K562 (cell line): ENCODE data around the gene CXXC4. TPM values are rescaled to one million over a fixed set of nuclear protein-coding genes. Genes with fewer than 3 reads are reported as not detected.

Experiments used
- ATAC-seq: fragments of 200-7000 bp; cut with Tn5 transposase; 3 replicates; pipeline ENCODE4 v1.9.1; 2020; ENCODE audit warnings: moderate library complexity
- BruUV-seq: library from RNA; stranded (reverse); fragments of 400-500 nt; replicated peaks from 2 replicates; lab custom pipeline; 2021; lab: Mats Ljungman, UMichigan
- CTCF ChIA-PET: fragments of 300-600 bp; formaldehyde crosslinking; extraction: SDS; loops from one replicate; lab custom pipeline; 2021; ENCODE audit warnings: low intra/inter-chr PET ratio; lab: Yijun Ruan, JAX
- POLR2A ChIA-PET: fragments of 300-600, 350-650 bp; sonication (Branson Sonifier 250); formaldehyde crosslinking; extraction: SDS; loops from one replicate; lab custom pipeline; 2021; ENCODE audit warnings: antibody characterized with exemption, inconsistent platforms; lab: Yijun Ruan, JAX
- DNase-seq, 4 experiments: peaks; one replicate each; pipeline versions ENCODE4 v3.0.0 to v3.0.0-alpha.2; 2011 to 2018; ENCODE audit warnings: low spot score in 3 of 4, mixed read lengths in 3 of 4; ENCODE audit errors: extremely low read depth in 1 of 4
- FAIRE-seq: peaks from 2 replicates; lab custom pipeline; 2011; peaks lifted over from hg19 to GRCh38; lab: Jason Lieb, UNC
- H2AFZ ChIP-seq: 2 replicates; pipeline ENCODE4 v1.6.0; 2011; ENCODE audit warnings: low read depth, low read length, control low read depth, inconsistent platforms
- H3K27ac ChIP-seq: fragments of 200-600 bp; 3 replicates; pipeline ENCODE4 v1.8.0; 2011; ENCODE audit warnings: low read depth, mild to moderate bottlenecking, control low read depth, inconsistent platforms, low read length, moderate library complexity, mixed read lengths; ENCODE audit errors: extremely low read depth
- H3K27me3 ChIP-seq, 2 experiments: fragments of 300-600 bp in 1 of 2; 2 replicates in 1 of 2; 3 replicates in 1 of 2; pipeline versions ENCODE4 v1.6.0 to v1.8.0; 2011; ENCODE audit warnings: inconsistent platforms in 2 of 2, low read length in 2 of 2, mild to moderate bottlenecking in 1 of 2, mixed read lengths in 1 of 2, moderate library complexity in 1 of 2; ENCODE audit not compliant: control insufficient read depth in 2 of 2, insufficient read depth in 2 of 2
- H3K36me3 ChIP-seq: fragments of 300-600 bp; 3 replicates; pipeline ENCODE4 v1.8.0; 2011; ENCODE audit warnings: mild to moderate bottlenecking, low read length, inconsistent platforms; ENCODE audit not compliant: control insufficient read depth, insufficient read depth
- H3K4me1 ChIP-seq, 2 experiments: fragments of 200-600 bp in 1 of 2; replicated peaks in 1 of 2; 2 replicates in 1 of 2; 3 replicates in 1 of 2; pipeline versions ENCODE4 v1.5.1 to v1.8.0; 2011; ENCODE audit warnings: inconsistent platforms in 2 of 2, low read length in 2 of 2, mild to moderate bottlenecking in 1 of 2, mixed read lengths in 1 of 2, moderate library complexity in 1 of 2; ENCODE audit not compliant: control insufficient read depth in 2 of 2, insufficient read depth in 2 of 2
- H3K4me2 ChIP-seq: 2 replicates; pipeline ENCODE4 v1.6.1; 2011; ENCODE audit warnings: low read length, control low read depth, inconsistent platforms, mixed read lengths; ENCODE audit not compliant: insufficient read depth
- H3K4me3 ChIP-seq: fragments of 200-600 bp; sonication (generic), shearing (Covaris generic); 2 replicates; pipeline ENCODE4 v1.5.1; 2016; ENCODE audit warnings: control low read depth, inconsistent platforms
- H3K79me2 ChIP-seq: fragments of 200-600 bp; 3 replicates; pipeline ENCODE4 v1.8.0; 2011; ENCODE audit warnings: low read length, inconsistent platforms; ENCODE audit not compliant: control insufficient read depth, insufficient read depth
- H3K9ac ChIP-seq, 2 experiments: 2 replicates each; pipeline versions ENCODE4 v1.6.0 to v1.6.1; 2011; ENCODE audit warnings: low read depth in 2 of 2, low read length in 2 of 2, control low read depth in 1 of 2, inconsistent platforms in 1 of 2, mild to moderate bottlenecking in 1 of 2, mixed read lengths in 1 of 2; ENCODE audit not compliant: insufficient read depth in 1 of 2
- H3K9me1 ChIP-seq: one replicate; pipeline ENCODE4 v1.6.0; 2011; ENCODE audit warnings: inconsistent platforms, mild to moderate bottlenecking, low read length, moderate library complexity; ENCODE audit not compliant: control insufficient read depth, insufficient read depth
- H3K9me3 ChIP-seq: replicated peaks from 2 replicates; pipeline ENCODE4 v1.5.1; 2011; ENCODE audit warnings: low read depth, low read length, inconsistent platforms; ENCODE audit not compliant: control insufficient read depth, insufficient read depth
- H4K20me1 ChIP-seq: replicated peaks from 2 replicates; pipeline ENCODE4 v1.6.1; 2011; ENCODE audit warnings: low read length, inconsistent platforms, mixed read lengths; ENCODE audit not compliant: control insufficient read depth, insufficient read depth
- BCL6 ChIP-seq: fragments of 250-450 bp; sonication (Bioruptor Pico); IDR thresholded peaks from 2 replicates; pipeline ENCODE4 v1.4.0; 2020
- ETV5 ChIP-seq: sonication (generic); formaldehyde crosslinking; IDR thresholded peaks from 2 replicates; pipeline ENCODE4 v1.4.0; 2020; ENCODE audit warnings: low read depth, mild to moderate bottlenecking, missing genetic modification reagents
- FIP1L1 ChIP-seq: fragments of 200-400 bp; formaldehyde crosslinking; IDR thresholded peaks from 2 replicates; pipeline ENCODE4 v1.6.1; 2018; ENCODE audit warnings: mild to moderate bottlenecking, low read depth, low read length; ENCODE audit not compliant: poor library complexity, severe bottlenecking
- GTF2E2 ChIP-seq: fragments of 200-800 bp; sonication (Bioruptor generic); IDR thresholded peaks from 2 replicates; pipeline ENCODE4 v1.6.1; 2016; ENCODE audit warnings: missing genetic modification characterization, missing compliant biosample characterization
- GTF3C2 ChIP-seq: IDR thresholded peaks from 3 replicates; pipeline ENCODE4 v1.6.1; 2011; ENCODE audit warnings: borderline replicate concordance, mild to moderate bottlenecking, moderate library complexity; ENCODE audit not compliant: insufficient read length; ENCODE audit errors: extremely low read depth
- HDAC2 ChIP-seq: fragments of 450-650 bp; IDR thresholded peaks from 2 replicates; pipeline ENCODE4 v1.6.1; 2016; ENCODE audit warnings: mild to moderate bottlenecking
- HNRNPL ChIP-seq: fragments of 200-400 bp; formaldehyde crosslinking; IDR thresholded peaks from 2 replicates; pipeline ENCODE4 v1.6.1; 2017; ENCODE audit warnings: low read depth, mild to moderate bottlenecking, low read length
- KLF16 ChIP-seq: IDR thresholded peaks from 2 replicates; pipeline ENCODE4 v1.6.1; 2016; ENCODE audit warnings: antibody characterized with exemption
- MXI1 ChIP-seq: IDR thresholded peaks from 2 replicates; pipeline ENCODE4 v1.6.1; 2011; ENCODE audit warnings: low read depth, mild to moderate bottlenecking, improper control_type of control experiment, low read length
- RAD21 ChIP-seq, 2 experiments: fragments of 250-450 bp in 1 of 2; fragments of 450-650 bp in 1 of 2; sonication (Bioruptor Pico) in 1 of 2; formaldehyde crosslinking in 1 of 2; IDR thresholded peaks in 1 of 2; conservative IDR thresholded peaks in 1 of 2; 2 replicates each; pipeline versions ENCODE4 v1.4.0 to v1.8.0; 2020 to 2022; ENCODE audit warnings: mild to moderate bottlenecking in 2 of 2, moderate library complexity in 1 of 2
- SOX6 ChIP-seq: fragments of 450-650 bp; IDR thresholded peaks from 2 replicates; pipeline ENCODE4 v1.6.1; 2014; ENCODE audit warnings: mild to moderate bottlenecking
- SREBF2 ChIP-seq: sonication (generic); formaldehyde crosslinking; IDR thresholded peaks from 2 replicates; pipeline ENCODE4 v1.4.0; 2020; ENCODE audit warnings: mild to moderate bottlenecking, missing genetic modification reagents
- SRSF1 ChIP-seq: fragments of 200-400 bp; formaldehyde crosslinking; IDR thresholded peaks from 2 replicates; pipeline ENCODE4 v1.6.1; 2017; ENCODE audit warnings: mild to moderate bottlenecking, low read depth, low read length, moderate library complexity
- TBP ChIP-seq: optimal IDR thresholded peaks from 2 replicates; pipeline ENCODE3; 2011; ENCODE audit warnings: low read depth, low read length, improper control_type of control experiment
- ZNF146 ChIP-seq: IDR thresholded peaks from one replicate; pipeline ENCODE4 v1.6.1; 2018; ENCODE audit warnings: missing compliant biosample characterization; ENCODE audit not compliant: unreplicated experiment
- ZNF239 ChIP-seq: fragments of 250-450 bp; sonication (Bioruptor Pico); IDR thresholded peaks from 2 replicates; pipeline ENCODE4 v1.4.0; 2020; ENCODE audit warnings: mild to moderate bottlenecking
- ZNF398 ChIP-seq: fragments of 250-450 bp; sonication (Bioruptor Pico); IDR thresholded peaks from 2 replicates; pipeline ENCODE4 v1.8.0; 2021; ENCODE audit warnings: moderate library complexity, mild to moderate bottlenecking, inconsistent platforms
- ZNF695 ChIP-seq: fragments of 450-650 bp; formaldehyde crosslinking; IDR thresholded peaks from 2 replicates; pipeline ENCODE4 v1.4.0; 2020; ENCODE audit warnings: mild to moderate bottlenecking, moderate library complexity
- WGBS: fragments of 100-300 bp; shearing (Covaris generic); methylation state at CpG from one replicate; pipeline ENCODE4 v1.1.6; 2016; ENCODE audit warnings: low coverage, mixed read lengths; ENCODE audit not compliant: insufficient coverage; ENCODE audit errors: missing lambda C conversion rate; 5-methylcytosine and 5-hydroxymethylcytosine counted together
- in situ Hi-C: fragments of 300-500 bp; cut with MboI; formaldehyde crosslinking; loops from 4 replicates; pipeline ENCODE4 v1.15.0; 2018; ENCODE audit warnings: inconsistent platforms, mixed read lengths
- intact Hi-C: fragments of 100-400 bp; cut with micrococcal nuclease; formaldehyde crosslinking; loops from 2 replicates; pipeline ENCODE4 v1.14.2; 2022
- polyA plus RNA-seq, 8 experiments: library from polyadenylated mRNA; depleted of rRNA in 4 of 8; stranded (reverse) in 5 of 8; unstranded in 3 of 8; fragments of >200 nt; fragmentation: Nextera tagmentation in 2 of 8; fragmentation: Illumina TruSeq in 1 of 8; extraction: Ambion mirVana in 2 of 8; extraction: Trizol in 1 of 8; gene quantifications; 2 replicates each; pipeline versions ENCODE4 v1.2.1 to v1.2.3, GENCODE V29; 2011 to 2014; ENCODE audit warnings: inconsistent platforms in 1 of 8, missing spikeins in 1 of 8
- total RNA-seq, 7 experiments: library from RNA; depleted of rRNA in 6 of 7; stranded (reverse); fragments of >200 nt in 6 of 7; fragmentation: Illumina TruSeq in 2 of 7; extraction: Trizol in 2 of 7; gene quantifications; 2 replicates each; pipeline versions ENCODE4 v1.2.1 to v1.2.3, GENCODE V29; 2011 to 2021; ENCODE audit warnings: low replicate concordance in 1 of 7

The CXXC4 gene
- total and polyA plus RNA-seq, 9 of the 15 experiments (the other 6 are each of a cell fraction or from before 2014, with no cell fraction given), result not detected

GRCh38 chr4:104486716-104487504, 7.8 kb downstream of the CXXC4 start:
- Histone ChIP-seq H2AFZ (no peak overlapping the region), H3K4me3 (no peak overlapping the region), H3K79me2 (no peaks in the 10 kb centered on the region), H3K9me3 (no peaks in the 10 kb centered on the region), H3K9me1 (no peaks in the 10 kb centered on the region), H3K9ac (no peak overlapping the region), H3K36me3 (no peaks in the 10 kb centered on the region), H4K20me1 (no peaks in the 10 kb centered on the region; the same call in 1 of the 2 replicates), H3K4me2 (no peak overlapping the region), H3K27me3 (no peaks in the 10 kb centered on the region), H3K27ac (no peak overlapping the region), H3K4me1 (peaks cover 0 to 11% of the 10 kb centered on the region in 2 experiments; a peak in 3 of 5 replicates)
- no TSS peak for BruUV-seq
- DNase-seq, result no peak
- 0% methylated on average over 2 of the region's 2 CpGs for WGBS
- TF ChIP-seq SREBF2 (CRISPR knock-in tag), result no peak
- TF ChIP-seq GTF3C2, result no peak
- no peak for TF ChIP-seq FIP1L1
- TF ChIP-seq RAD21 (CRISPR knock-in tag; conservative IDR thresholded peaks at IDR 0.05 in 1 of 2, IDR thresholded peaks at IDR 0.05 in 1 of 2), result no peak
- no peak for TF ChIP-seq HDAC2
- no peak for TF ChIP-seq SRSF1
- no peak for TF ChIP-seq ZNF146
- TF ChIP-seq ZNF398 (CRISPR knock-in tag), result no peak
- TF ChIP-seq TBP, result no peak
- no peak for TF ChIP-seq KLF16
- no peak for TF ChIP-seq ZNF695
- TF ChIP-seq ZNF239 (CRISPR knock-in tag), result no peak
- no peak for TF ChIP-seq SOX6
- no peak for TF ChIP-seq HNRNPL
- TF ChIP-seq MXI1, result no peak
- TF ChIP-seq ETV5, result no peak
- TF ChIP-seq BCL6 (CRISPR knock-in tag), result no peak
- TF ChIP-seq GTF2E2 (tag), result no peak
- FAIRE-seq, result no peak
- in situ Hi-C loops (no loop called here), intact Hi-C loops (no loop called here)
- CTCF ChIA-PET, result no interaction called here
- ATAC-seq, result no peak
- POLR2A ChIA-PET, result no interaction called here
